H4 (cell line): ENCODE data around the gene TBC1D4. TPM values are rescaled to one million over a fixed set of nuclear protein-coding genes. Genes with fewer than 3 reads are reported as not detected.

ENCODE experiments used
- DNase-seq: peaks from one replicate; pipeline ENCODE4 v3.0.0-alpha.2; 2015; ENCODE audit warnings: low spot score
- total RNA-seq: library from RNA; depleted of rRNA; stranded (reverse); fragments of >200 nt; shearing (Covaris generic); gene quantifications from 2 replicates; pipeline ENCODE4 v1.2.3, GENCODE V29; 2014

Gene TBC1D4
- total RNA-seq, 1 experiment from 2014 or later: 4.1 TPM

DNA sequence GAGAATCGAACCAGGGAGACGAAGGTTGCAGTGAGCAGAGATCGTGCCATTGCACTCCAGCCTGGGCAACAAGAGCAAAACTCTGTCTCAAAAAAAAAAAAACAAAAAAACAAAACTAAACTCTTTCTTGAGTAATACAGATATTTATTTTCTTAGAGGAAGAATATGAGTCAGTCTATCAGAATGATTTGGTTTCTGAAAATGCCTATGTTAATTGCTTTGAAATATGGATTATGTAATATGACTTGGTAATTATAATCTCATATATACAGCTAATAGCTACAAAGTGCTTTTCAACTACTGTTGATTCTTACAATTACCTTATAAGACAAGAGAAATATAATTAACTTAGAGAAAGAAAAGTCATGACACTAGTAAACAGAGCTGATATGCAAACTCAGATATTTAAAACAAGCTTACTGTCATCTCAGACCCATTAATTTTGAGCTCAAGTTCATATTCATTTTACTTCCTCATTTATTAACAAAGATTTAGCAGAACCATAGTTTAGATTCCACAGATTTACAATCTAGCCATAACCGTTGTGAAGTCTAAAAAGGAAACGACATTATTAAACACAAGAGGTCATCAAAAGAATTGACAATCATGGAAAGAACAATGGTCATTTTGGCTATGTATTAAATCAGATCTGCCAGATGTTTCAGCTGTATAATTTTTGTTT, 88.0 kb downstream of the TBC1D4 start:
- DNase-seq: no peak

DNA sequence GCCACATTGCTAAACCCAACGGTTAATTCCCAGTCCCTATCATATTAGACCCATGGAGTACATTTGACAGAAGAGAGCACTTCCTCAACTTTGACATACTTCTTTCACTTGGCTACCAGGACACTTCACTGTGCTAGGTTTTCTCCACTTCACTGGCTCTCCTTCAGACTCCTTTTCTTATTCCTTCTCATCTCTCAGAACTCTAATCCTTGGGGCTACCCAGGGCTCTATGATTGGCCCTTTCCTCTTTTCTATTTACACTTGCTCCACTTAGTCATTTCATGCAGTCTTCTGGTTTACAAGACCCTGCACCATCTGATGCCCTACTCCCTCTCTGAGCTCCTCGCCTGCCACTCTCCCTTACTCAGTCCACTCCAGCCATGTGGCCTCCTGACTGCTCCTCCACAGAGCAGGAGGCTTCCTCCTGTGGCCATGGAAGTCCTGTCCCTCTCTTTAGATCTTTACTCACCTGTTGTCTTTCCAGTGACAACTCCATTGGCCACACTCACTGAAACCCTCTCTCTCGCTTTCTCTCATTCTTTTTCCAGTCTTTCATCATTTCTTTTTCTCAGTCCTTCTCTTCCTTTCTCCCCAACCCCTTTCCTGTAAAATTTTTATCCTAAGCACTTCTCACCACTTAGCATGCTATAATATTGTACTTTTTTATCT, 90.4 kb downstream of the TBC1D4 start:
- no peak for DNase-seq

DNA sequence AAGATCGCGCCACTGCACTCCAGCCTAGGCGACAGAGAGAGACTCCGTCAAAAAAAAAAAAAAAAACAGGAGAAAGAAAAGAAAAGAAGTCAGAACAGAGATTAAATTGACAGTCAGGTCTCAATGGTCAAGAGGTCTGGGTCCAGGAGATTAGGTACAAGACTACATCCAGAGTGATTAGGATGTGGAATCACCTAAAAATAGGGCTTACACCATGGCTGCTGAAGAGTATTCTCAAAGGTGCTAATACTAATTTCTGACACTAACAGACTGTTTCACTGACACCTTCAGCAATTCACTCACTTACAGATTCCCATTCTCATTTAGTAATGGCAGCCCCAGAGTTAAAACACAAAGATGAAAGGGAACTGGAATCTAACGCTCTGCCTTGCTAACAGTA, 91.7 kb downstream of the TBC1D4 start:
- no peak for DNase-seq

DNA sequence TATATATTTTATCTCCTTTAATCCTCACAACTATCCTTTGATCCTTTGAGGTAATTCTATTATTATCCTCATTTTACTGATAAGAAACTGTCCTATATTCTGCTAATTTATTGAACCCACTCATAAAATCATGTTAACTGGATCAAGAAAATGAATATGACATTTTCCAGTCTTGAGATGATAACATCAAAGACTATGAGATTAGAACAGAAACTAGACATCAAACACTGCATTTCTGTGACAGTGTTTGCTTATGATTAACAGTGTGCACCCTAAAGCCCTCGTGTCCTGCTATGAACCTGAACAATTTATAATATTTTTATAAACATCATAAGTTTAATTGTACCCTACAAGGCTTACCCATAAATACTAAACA, 96.3 kb downstream of the TBC1D4 start:
- DNase-seq: no peak

DNA sequence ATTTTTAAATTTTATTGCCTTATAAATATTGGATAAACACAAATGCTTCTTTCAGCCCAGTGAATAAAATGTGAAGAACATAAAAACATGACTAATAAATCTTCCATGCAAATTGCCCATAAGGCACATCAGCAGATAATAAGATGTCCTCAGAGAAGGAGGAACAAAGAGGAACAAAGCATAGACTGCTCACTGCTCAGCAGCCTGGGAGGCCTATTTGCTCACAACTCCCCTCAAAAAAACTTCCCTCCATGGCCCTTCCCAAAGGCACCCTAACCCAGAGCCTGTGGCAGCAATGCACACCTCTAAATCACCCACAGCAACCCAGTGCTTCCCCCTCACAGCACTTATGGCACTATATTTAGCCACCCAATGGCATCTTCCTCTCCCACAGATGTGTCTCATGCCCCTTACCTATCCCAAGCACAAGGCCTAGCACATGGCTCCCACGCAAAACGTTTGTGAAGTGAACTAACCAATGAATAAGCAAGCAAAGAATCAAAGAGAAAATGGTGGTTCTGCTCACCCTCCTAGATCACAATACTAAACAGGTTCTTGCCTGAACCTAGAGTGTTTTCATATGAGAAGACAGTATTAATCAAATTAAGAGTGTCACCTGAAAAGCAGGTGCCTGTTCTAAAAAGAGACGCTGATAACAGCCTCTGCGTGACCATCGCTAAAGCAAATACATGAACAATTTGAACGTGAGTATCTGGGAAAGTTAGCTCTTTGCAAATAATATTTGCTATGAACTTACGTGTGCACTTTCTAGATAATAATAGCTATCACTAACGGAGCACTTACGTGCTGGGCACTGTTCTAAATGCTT, 96.9 kb downstream of the TBC1D4 start:
- no peak for DNase-seq

DNA sequence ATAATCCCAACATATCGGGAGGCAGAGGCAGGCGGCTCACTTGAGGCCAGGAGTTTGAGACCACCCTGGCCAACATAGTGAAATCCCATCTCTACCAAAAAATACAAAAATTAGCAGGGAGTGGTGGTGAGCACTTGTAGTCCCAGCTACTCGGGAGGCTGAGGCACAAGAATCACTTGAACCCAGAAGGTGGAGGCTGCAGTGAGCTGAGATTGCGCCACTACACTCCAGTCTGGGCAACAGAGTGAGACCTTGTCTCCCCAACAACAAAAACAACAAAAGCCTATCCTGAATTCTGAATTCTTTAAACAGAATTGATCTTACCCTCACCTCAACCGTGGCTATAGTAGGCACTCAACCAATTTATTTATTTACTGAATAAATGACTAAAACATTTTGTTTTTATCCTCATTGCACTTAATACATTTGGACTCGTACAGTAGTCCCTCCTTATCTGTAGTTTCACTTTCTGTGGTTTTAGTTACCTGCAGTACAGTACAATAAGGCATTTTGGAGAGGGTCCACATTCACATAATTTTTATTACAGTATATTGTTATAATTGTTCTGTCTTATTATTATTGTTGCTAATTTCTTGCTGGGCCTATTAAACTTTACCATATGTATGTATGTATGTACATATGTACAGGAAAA, 98.8 kb downstream of the TBC1D4 start:
- no peak for DNase-seq

DNA sequence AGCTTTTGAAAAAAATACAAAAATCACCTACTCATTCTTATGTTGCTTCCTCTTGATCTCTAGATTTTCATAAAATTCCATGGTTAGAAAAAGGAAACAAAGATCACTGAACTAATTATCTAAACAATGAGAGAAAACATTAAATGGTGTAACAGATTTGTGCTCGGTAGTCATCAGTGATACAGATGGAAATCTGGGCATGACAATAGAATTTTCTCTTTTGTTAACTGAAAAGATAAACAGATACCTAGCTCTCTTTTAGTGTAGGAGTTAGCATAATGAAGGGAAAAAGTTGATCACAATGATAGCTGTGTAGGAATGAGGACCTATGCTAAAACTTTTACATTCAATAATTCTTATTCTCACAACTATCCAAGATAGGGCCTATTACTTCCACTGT, 103.7 kb downstream of the TBC1D4 start:
- DNase-seq: no peak

DNA sequence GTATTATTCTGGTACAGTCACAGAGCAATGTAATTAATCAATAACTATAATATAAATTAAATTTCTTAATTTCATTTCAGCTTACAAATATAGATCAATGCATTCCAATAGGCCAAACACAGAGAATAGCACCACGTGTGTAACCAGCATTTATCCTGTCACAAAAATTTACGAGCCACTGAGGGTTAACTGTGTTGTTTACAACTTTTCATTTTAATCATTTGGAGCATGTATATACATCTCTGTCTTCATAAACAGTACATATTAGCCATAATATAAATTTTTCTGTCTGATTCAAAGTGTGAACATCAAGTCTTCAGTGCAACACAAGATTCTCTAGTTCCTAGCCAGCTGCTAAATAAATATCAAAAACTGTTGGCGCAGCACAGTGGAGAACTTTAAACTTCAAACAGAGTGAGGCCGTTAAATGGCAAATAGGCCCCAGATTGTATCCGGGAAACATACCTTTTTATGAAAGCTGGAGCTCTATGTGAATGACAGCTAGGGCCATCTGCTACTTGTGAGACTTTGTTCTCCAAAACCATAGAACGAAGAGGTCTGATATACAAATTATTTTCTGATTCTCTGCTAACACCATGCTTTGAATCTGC, 105.1 kb downstream of the TBC1D4 start:
- DNase-seq: no peak

DNA sequence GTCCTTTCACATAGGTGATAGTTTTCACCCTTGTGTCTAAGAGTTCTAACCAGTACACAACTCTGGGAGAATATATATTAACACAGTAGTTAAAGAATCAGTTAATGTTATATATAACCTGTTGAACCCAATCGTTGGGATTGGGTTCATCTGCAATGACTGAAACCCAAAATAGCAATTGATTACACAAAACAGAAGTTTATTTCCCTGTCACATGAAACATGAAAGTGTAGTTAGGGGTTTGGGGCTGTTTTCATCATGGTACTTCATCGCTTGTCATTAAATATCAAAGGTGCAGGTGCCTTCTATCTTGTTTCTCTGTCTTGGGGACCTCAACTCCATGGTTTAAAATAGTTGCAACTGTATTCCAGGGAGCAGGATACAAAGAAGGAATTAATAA, 106.6 kb downstream of the TBC1D4 start:
- DNase-seq: no peak

DNA sequence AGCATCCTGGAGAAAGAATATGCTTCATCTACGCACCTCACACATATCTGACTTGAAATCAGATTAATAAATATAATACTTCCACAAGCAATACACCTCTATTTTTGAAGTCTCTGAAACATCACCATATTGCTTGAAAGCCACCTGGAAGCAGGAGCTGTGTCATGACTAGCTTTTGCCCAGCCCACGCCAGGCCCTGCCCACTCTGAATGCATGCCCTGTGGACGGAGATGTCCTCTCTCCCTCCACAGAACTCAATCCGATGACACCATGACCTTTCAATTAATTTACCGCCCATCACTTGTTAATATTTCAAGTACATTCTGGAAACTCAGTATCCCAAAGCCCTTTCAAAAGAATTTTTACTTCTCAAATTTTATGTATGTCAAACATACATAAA, 108.0 kb downstream of the TBC1D4 start:
- no peak for DNase-seq

DNA sequence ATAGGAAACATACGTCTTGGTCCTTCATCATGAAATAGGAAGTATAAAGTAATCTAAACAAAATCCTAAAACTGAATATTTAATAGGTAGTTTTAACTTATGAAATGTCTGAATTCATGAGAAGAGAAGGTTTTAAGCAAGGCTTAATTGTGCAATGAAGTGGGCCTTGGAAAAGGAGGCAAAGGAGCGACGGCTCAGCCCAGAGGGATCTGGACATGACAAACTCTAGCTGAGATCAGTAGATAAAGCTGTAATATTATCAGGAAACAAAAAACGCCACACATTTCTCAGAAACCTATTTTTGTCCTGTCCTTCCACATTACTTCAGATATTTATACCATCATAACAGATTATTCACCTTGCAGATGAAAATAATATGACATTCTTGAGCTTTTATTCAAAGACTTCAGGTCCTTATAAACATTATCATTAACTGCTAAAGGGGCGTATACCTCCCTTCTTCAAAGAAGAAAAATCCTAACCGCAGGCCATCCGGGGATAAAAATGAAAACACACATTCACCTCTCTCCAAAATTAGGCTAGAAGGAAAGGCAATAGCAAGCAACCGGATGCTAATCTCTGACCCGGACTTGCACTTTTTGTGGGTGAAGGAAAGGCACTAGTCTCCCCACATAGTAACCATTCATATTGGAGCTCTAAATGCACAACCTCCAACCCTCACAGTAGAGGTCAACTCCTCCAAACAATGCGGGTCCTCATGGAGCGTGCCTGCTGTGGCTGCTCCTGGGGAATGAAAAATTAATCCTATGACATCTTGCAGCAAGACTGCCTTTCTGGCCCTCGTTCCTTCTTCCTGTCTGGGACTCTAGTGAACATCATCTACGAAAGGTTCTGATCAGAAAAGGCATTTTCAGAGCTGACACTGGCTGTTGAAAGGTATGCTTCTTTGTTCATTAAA, 108.8 kb downstream of the TBC1D4 start:
- no peak for DNase-seq

DNA sequence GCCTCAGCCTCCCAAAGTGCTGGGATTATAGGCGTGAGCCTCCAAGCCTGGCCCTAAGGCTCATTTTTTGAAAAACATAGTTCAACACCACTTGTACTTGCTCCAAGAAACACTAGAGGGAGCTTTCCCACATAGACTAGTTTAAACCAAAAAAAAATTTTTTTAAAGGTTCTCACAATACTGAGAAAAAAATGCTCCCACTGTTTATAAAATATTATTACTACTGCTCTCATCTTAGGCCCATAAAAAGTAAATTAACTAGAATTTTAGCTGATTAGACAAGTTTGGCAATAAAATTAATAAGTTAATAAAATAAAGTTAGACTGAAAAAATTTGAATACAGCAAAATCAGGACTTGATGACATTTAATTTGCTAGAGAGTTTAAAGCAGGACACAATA, 109.5 kb downstream of the TBC1D4 start:
- DNase-seq: peak; percentile 13

DNA sequence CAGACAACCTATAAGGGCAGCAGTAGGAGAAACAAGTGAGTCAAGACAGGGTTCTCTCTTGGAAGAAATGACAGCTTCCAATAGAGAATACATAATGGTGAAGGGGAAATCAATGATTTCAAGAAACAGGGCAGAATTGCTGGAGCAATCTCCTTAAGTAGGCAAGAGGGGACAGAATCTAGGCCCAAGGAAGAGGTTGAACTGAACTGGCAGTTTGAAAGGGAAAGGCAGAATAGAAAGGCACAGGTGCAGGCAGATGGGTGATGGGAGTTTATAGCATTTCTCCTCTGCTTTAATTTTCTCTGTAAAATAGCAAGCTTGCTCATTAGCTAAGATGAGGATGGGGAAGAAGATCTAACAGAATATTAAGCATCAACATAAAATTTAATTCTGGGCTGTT, 110.8 kb downstream of the TBC1D4 start:
- no peak for DNase-seq

DNA sequence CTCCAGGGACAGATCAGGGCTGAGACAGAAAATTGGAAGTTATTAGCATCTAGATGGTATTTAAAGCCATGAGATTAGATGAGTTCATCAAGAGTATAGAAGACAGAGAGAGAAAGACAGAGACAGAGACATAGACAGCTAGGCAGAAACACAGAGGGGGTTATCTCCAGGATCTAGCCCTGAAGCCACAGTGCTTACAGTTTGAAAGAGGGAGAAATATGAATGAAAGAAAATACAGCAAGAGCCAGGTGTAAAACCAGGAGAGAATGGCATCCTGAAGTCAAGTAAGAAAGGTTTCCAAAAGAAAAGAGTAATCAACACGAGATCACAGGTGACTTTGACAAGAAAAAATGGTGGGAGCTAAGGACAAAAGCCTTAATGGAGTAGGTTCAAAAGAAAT, 111.2 kb downstream of the TBC1D4 start:
- no peak for DNase-seq

DNA sequence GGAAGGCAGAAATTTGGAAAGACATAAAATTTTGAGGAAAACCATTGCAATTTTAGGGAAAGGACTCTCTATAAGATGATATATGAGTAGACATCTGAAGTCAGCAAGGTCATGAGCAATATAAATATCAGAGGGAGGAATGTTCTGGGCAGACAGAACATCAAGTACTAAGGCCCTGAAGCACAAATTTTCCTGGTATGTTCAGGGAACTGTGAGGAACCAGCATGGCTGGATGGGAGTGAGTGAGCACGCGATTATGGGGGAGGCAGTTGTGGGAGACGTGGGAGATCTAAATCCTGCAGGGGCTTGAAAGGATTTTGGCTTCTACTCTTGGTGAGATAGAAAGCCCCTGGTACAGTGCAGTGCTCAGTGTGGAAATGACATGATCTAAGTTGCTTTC, 112.0 kb downstream of the TBC1D4 start:
- no peak for DNase-seq

DNA sequence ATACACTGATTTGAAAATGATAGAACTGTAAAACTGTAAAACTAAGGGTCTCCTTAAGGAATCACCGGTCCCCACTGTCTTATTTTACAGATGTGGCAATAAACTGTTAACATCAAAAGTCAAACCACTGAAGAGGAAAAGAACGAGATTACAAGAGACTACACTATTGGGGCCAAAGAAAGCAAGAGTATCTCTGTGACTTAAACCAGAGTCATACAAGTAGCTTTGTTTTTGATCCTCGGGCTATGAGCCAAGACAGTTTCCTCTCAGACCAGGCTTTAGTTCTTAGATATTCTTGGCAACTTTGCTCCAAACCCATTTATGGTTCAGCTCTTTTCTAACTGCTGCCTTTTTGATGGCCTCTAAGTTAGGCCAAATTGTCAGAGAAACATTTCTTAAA, 113.8 kb downstream of the TBC1D4 start:
- DNase-seq: no peak

DNA sequence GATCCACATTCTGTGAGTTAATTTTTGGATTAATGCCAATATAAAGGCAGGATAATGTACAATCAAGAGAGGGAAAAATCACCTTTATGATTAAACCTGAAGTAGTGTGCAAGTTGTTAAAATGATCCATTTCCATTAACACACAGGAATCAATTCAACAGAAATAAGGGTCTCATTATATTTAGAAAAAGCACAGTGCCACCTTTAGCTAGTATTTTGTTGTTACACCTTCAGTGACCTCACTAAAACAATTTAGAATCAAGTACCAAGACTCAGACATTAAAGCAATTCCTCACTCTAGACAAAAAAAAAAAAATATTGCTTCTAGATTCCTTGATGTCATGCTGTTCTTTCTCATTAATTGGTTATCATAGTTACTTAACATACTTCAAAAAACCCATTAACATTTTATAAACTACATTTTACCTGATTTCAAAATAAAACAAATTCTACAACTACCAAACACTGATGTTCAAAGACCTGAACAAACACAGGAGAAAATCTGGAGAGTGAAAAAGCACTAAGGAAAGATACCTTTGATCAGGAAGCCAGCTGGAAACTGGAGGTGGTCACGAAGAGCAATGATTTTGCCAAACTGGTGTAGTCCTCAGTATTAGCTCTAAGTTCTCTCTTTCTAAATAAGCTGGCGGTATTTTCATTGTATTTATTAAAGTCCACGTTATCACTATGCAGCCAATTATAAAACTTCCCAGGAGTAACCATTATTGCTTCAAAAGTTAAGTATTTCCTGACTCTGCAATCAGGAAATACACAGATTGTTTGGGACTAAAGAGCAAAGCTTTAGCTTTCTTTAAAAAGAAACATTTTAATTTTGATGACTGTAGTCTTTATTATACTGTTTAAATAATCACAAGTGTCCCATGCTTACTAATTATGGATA, 115.3 kb downstream of the TBC1D4 start:
- DNase-seq: no peak

DNA sequence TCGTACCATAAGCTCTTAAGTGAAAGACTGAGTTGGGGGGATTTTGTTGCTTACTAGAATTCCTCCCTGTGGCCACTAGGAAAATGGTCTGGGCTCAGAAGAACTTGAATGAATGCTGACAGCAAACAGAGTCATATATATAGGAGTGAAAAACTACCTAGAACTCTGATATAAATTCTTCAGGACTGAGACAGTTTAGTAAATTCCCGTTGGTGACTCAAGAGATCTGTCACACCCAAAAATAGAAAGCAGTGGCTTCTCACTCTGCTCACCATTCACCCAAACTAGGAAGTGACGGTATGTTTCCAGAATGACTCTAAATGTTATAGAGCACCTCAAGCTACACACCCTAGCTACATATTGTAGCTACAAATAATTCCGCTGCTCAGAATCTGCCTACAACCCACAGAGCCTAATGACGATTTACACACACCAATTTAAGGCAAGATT, 116.2 kb downstream of the TBC1D4 start:
- DNase-seq: peak; percentile 20

DNA sequence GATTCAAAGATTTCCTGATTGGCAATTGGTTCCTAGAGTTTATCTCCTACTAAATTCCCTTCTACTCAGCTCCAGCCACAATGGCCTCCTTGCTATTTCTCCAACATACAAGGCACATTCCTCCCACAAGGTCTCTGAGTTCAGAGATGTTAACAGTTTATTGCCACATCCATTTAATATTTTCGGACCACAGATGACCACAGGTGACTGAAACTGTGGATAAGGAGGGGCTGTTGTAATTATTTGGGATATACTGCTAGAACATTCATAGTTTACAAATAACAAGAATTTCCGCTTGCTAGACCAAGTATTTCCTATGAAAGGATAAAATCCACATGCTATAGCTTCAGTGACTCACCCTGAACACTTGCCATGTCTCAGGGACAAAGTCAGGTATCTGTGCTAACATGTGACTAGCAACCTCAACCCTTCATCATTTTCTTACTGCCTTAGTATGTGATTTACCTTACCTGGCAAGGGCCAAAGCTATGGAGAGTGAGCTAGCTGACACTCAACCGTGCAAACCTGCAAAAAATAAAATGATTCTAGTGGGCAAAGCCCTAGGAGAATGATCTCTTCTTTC, 117.7 kb downstream of the TBC1D4 start:
- DNase-seq: no peak
